H9 (cell line): Measurements from ENCODE around the gene TANK. TPM values are rescaled to one million over a fixed set of nuclear protein-coding genes. Genes with fewer than 3 reads are reported as not detected.

ENCODE experiments used
- DNase-seq: peaks from one replicate; pipeline ENCODE4 v3.0.0-alpha.2; 2017
- H2AFZ ChIP-seq: one replicate; pipeline ENCODE4 v1.6.1; 2013; ENCODE audit warnings: mild to moderate bottlenecking, low read length, control low read depth, moderate library complexity
- H2AK5ac ChIP-seq: 2 replicates; pipeline ENCODE4 v1.6.1; 2013; ENCODE audit warnings: low read length, control low read depth, mixed read lengths; ENCODE audit not compliant: insufficient read length
- H2BK120ac ChIP-seq: one replicate; pipeline ENCODE4 v1.6.1; 2013; ENCODE audit warnings: low read depth, mild to moderate bottlenecking, low read length, control low read depth, inconsistent platforms; ENCODE audit not compliant: poor library complexity, severe bottlenecking
- H2BK12ac ChIP-seq: 2 replicates; pipeline ENCODE4 v1.6.1; 2013; ENCODE audit warnings: low read length, control low read depth, mixed read lengths, low read depth; ENCODE audit not compliant: insufficient read length
- H2BK15ac ChIP-seq: 2 replicates; pipeline ENCODE4 v1.6.1; 2013; ENCODE audit warnings: low read depth, low read length, control low read depth
- H2BK20ac ChIP-seq: one replicate; pipeline ENCODE4 v1.6.1; 2013; ENCODE audit warnings: low read depth, mild to moderate bottlenecking, low read length, control low read depth, inconsistent platforms; ENCODE audit not compliant: poor library complexity, severe bottlenecking
- H2BK5ac ChIP-seq: 2 replicates; pipeline ENCODE4 v1.6.1; 2013; ENCODE audit warnings: low read length, control low read depth, mixed read lengths; ENCODE audit not compliant: insufficient read length
- H3K14ac ChIP-seq: 2 replicates; pipeline ENCODE4 v1.6.1; 2013; ENCODE audit warnings: low read length, control low read depth; ENCODE audit not compliant: insufficient read depth
- H3K18ac ChIP-seq: 2 replicates; pipeline ENCODE4 v1.6.1; 2013; ENCODE audit warnings: low read depth, mild to moderate bottlenecking, mixed read lengths, low read length, control low read depth; ENCODE audit not compliant: insufficient read length
- H3K23ac ChIP-seq: 2 replicates; pipeline ENCODE4 v1.6.1; 2013; ENCODE audit warnings: low read length, control low read depth, mixed read lengths, low read depth; ENCODE audit not compliant: insufficient read length
- H3K23me2 ChIP-seq: 2 replicates; pipeline ENCODE4 v1.6.1; 2013; ENCODE audit warnings: low read depth, mild to moderate bottlenecking, mixed read lengths, low read length, control low read depth; ENCODE audit not compliant: insufficient read length, poor library complexity, severe bottlenecking
- H3K27ac ChIP-seq: 2 replicates; pipeline ENCODE4 v1.5.1; 2013; ENCODE audit warnings: low read length, control low read depth, mixed read lengths, low read depth; ENCODE audit not compliant: insufficient read length
- H3K27me3 ChIP-seq: 2 replicates; pipeline ENCODE4 v1.6.1; 2013; ENCODE audit warnings: low read length, control low read depth, inconsistent platforms; ENCODE audit not compliant: insufficient read depth
- H3K4ac ChIP-seq: 2 replicates; pipeline ENCODE4 v1.6.1; 2013; ENCODE audit warnings: low read depth, mild to moderate bottlenecking, control low read depth, inconsistent platforms, low read length, moderate library complexity
- H3K4me1 ChIP-seq: 2 replicates; pipeline ENCODE4 v1.6.1; 2013; ENCODE audit warnings: low read length, control low read depth, inconsistent platforms; ENCODE audit not compliant: insufficient read depth
- H3K4me2 ChIP-seq: 2 replicates; pipeline ENCODE4 v1.6.1; 2013; ENCODE audit warnings: low read length, control low read depth, mixed read lengths; ENCODE audit not compliant: insufficient read length, insufficient read depth
- H3K56ac ChIP-seq: 2 replicates; pipeline ENCODE4 v1.6.1; 2013; ENCODE audit warnings: low read depth, mild to moderate bottlenecking, mixed read lengths, low read length, control low read depth; ENCODE audit not compliant: insufficient read length
- H3K79me1 ChIP-seq: 2 replicates; pipeline ENCODE4 v1.6.1; 2013; ENCODE audit warnings: low read depth, mild to moderate bottlenecking, moderate library complexity, low read length, control low read depth, inconsistent platforms; ENCODE audit not compliant: insufficient read depth, poor library complexity, severe bottlenecking
- H3K79me2 ChIP-seq: 2 replicates; pipeline ENCODE4 v1.6.1; 2013; ENCODE audit warnings: low read length, control low read depth, inconsistent platforms; ENCODE audit not compliant: insufficient read depth
- H3K9ac ChIP-seq: 2 replicates; pipeline ENCODE4 v1.6.1; 2013; ENCODE audit warnings: low read length, control low read depth, mixed read lengths; ENCODE audit not compliant: insufficient read length; ENCODE audit errors: extremely low read depth
- H3K9me3 ChIP-seq: one replicate; pipeline ENCODE4 v1.6.1; 2013; ENCODE audit warnings: low read depth, low read length, inconsistent platforms; ENCODE audit not compliant: control insufficient read depth
- H3T11ph ChIP-seq: one replicate; pipeline ENCODE4 v1.6.1; 2013; ENCODE audit warnings: mild to moderate bottlenecking, low read length, control low read depth, inconsistent platforms
- H4K20me1 ChIP-seq: one replicate; pipeline ENCODE4 v1.6.1; 2013; ENCODE audit not compliant: control insufficient read depth, insufficient read length, insufficient read depth
- H4K5ac ChIP-seq: 2 replicates; pipeline ENCODE4 v1.6.1; 2013; ENCODE audit warnings: low read depth, mild to moderate bottlenecking, mixed read lengths, low read length, control low read depth; ENCODE audit not compliant: insufficient read length
- H4K8ac ChIP-seq: replicated peaks from 2 replicates; pipeline ENCODE4 v1.6.1; 2013; ENCODE audit warnings: low read length, control low read depth, mixed read lengths, low read depth; ENCODE audit not compliant: insufficient read length
- H4K91ac ChIP-seq: 2 replicates; pipeline ENCODE4 v1.6.1; 2013; ENCODE audit warnings: low read depth, mild to moderate bottlenecking, moderate library complexity, mixed read lengths, low read length, control low read depth; ENCODE audit not compliant: insufficient read length
- H3K27ac Mint-ChIP-seq, 3 experiments: 2 replicates in 2 of 3; 3 replicates in 1 of 3; pipeline ENCODE4 v1.8.0; 2020 to 2021; ENCODE audit warnings: mixed read lengths in 3 of 3, mild to moderate bottlenecking in 1 of 3, moderate library complexity in 1 of 3
- H3K27me3 Mint-ChIP-seq: 2 replicates; pipeline ENCODE4 v1.8.0; 2021; ENCODE audit warnings: low read depth, mild to moderate bottlenecking, moderate library complexity, mixed read lengths
- H3K36me3 Mint-ChIP-seq, 3 experiments: 2 replicates in 2 of 3; 3 replicates in 1 of 3; pipeline ENCODE4 v1.8.0; 2020 to 2021; ENCODE audit warnings: low read depth in 3 of 3, mixed read lengths in 3 of 3; ENCODE audit not compliant: insufficient read depth in 1 of 3
- H3K4me1 Mint-ChIP-seq, 2 experiments: 2 replicates each; pipeline ENCODE4 v1.8.0; 2020; ENCODE audit warnings: mixed read lengths in 2 of 2
- H3K4me3 Mint-ChIP-seq, 2 experiments: 2 replicates in 1 of 2; 3 replicates in 1 of 2; pipeline ENCODE4 v1.8.0; 2020 to 2021; ENCODE audit warnings: mild to moderate bottlenecking in 2 of 2, mixed read lengths in 2 of 2, moderate library complexity in 1 of 2
- H3K9me3 Mint-ChIP-seq, 2 experiments: 2 replicates in 1 of 2; 3 replicates in 1 of 2; pipeline ENCODE4 v1.8.0; 2020; ENCODE audit warnings: mild to moderate bottlenecking in 2 of 2, mixed read lengths in 2 of 2, moderate library complexity in 1 of 2
- WGBS: extraction: QIAGEN DNeasy Blood & Tissue Kit; methylation state at CpG from one replicate; pipeline ENCODE4 v1.1.7; 2013; ENCODE audit warnings: missing lambda C conversion rate, low lambda C conversion rate, mixed read lengths; ENCODE audit not compliant: insufficient read length; ENCODE audit errors: extremely low coverage; 5-methylcytosine and 5-hydroxymethylcytosine counted together
- total RNA-seq: library from RNA; stranded (reverse); gene quantifications from 2 replicates; pipeline ENCODE4 v1.2.1, GENCODE V29; 2021
- TF ChIP-seq, protein P1 (sequence below): fragments of 200-600 bp; sonication (generic); conservative IDR thresholded peaks from 3 replicates; pipeline ENCODE4 v1.8.0; 2021; ENCODE audit warnings: antibody characterized with exemption, mild to moderate bottlenecking

The TANK gene
- total RNA-seq, 1 experiment from 2014 or later, result 23.9 TPM

DNA sequence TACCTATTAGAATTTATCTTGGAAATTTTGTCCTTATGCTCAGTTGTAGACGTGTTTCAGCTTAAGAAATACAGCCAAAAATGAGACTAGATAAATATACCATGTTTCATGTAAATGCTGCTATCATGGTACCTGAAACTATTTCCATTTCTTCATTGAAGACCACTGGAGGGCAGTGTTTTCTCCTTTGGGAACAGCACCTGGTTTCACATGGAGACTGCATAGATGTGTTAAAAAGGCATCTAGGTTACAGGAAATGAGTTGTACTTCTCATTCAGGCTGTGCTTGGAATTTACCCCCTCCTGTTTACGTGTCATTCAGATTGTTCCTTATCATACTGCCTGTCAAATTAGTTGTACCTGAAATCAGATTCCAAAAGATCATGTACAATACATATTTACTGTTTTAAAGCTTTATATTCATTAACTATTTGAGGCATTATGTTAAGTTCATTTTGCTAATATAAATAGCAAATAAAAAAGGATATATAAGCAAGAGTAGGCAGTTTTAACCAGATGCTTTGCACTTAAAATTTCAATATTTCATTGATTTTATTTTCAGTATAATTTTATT is 90.7 kb downstream of the TANK start:
- Histone ChIP-seq H3K4me2 (no peak overlapping the region), H3K27ac (no peak overlapping the region), H2AK5ac (no peak overlapping the region), H3K27me3 (no peaks in the 10 kb centered on the region), H4K91ac (no peak overlapping the region), H3K4me1 (peaks cover 7% of the 10 kb centered on the region; the same call in 1 of the 2 replicates), H2BK15ac (no peak overlapping the region), H3T11ph (no peak overlapping the region), H4K5ac (no peak overlapping the region), H3K14ac (no peak overlapping the region), H2AFZ (no peak overlapping the region), H3K79me1 (no peaks in the 10 kb centered on the region), H4K8ac (no peak overlapping the region), H3K56ac (no peak overlapping the region), H2BK20ac (no peak overlapping the region), H3K23me2 (no peaks in the 10 kb centered on the region), H4K20me1 (no peaks in the 10 kb centered on the region), H3K79me2 (no peaks in the 10 kb centered on the region), H3K9ac (no peak overlapping the region), H2BK5ac (no peak overlapping the region), H3K9me3 (no peaks in the 10 kb centered on the region), H2BK12ac (no peak overlapping the region), H3K23ac (no peak overlapping the region), H3K4ac (no peak overlapping the region), H3K18ac (no peak overlapping the region), H2BK120ac (no peak overlapping the region)
- H3K27me3 Mint-ChIP-seq, result no peaks in the 10 kb centered on the region
- no peaks in the 10 kb centered on the region for H3K9me3 Mint-ChIP-seq
- no peaks in the 10 kb centered on the region for H3K36me3 Mint-ChIP-seq
- TF ChIP-seq, protein P1, sequence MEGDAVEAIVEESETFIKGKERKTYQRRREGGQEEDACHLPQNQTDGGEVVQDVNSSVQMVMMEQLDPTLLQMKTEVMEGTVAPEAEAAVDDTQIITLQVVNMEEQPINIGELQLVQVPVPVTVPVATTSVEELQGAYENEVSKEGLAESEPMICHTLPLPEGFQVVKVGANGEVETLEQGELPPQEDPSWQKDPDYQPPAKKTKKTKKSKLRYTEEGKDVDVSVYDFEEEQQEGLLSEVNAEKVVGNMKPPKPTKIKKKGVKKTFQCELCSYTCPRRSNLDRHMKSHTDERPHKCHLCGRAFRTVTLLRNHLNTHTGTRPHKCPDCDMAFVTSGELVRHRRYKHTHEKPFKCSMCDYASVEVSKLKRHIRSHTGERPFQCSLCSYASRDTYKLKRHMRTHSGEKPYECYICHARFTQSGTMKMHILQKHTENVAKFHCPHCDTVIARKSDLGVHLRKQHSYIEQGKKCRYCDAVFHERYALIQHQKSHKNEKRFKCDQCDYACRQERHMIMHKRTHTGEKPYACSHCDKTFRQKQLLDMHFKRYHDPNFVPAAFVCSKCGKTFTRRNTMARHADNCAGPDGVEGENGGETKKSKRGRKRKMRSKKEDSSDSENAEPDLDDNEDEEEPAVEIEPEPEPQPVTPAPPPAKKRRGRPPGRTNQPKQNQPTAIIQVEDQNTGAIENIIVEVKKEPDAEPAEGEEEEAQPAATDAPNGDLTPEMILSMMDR, result peak; percentile 80
- WGBS, result no CpG with 5 or more reads among the region's 2 CpGs
- H3K4me1 Mint-ChIP-seq, result peaks cover 24 to 27% of the 10 kb centered on the region in 2 experiments
- no peak overlapping the region for H3K27ac Mint-ChIP-seq
- DNase-seq, result peak; percentile 43
- no peak overlapping the region for H3K4me3 Mint-ChIP-seq
